HL-60 (cell line): Measurements from ENCODE around the gene PGAP3.

Experiments
- DNase-seq, 2 experiments: peaks; one replicate each; pipeline ENCODE4 v3.0.0-alpha.2; 2010 to 2020; ENCODE audit warnings: low read depth in 1 of 2, low spot score in 1 of 2
- H3K27ac ChIP-seq: fragments of 250-450 bp; sonication (Bioruptor Pico); replicated peaks from 2 replicates; pipeline ENCODE4 v1.5.1; 2020; ENCODE audit warnings: mild to moderate bottlenecking, moderate library complexity
- H3K27me3 ChIP-seq: fragments of 250-450 bp; sonication (Bioruptor Pico); 2 replicates; pipeline ENCODE4 v1.5.1; 2021; ENCODE audit warnings: mild to moderate bottlenecking, moderate library complexity; ENCODE audit not compliant: insufficient read depth, poor library complexity, severe bottlenecking
- H3K4me3 ChIP-seq: replicated peaks from 2 replicates; pipeline ENCODE4 v1.5.1; 2011; ENCODE audit warnings: mild to moderate bottlenecking, control low read depth, low read length; ENCODE audit not compliant: insufficient read depth
- GABPA ChIP-seq: IDR thresholded peaks from 2 replicates; pipeline ENCODE4 v1.6.1; 2012; ENCODE audit warnings: low read depth
- POLR2AphosphoS5 ChIP-seq: IDR thresholded peaks from 2 replicates; pipeline ENCODE4 v1.6.1; 2012; ENCODE audit warnings: low read depth
- SPI1 ChIP-seq: IDR thresholded peaks from 2 replicates; pipeline ENCODE4 v1.6.1; 2012; ENCODE audit warnings: low read depth, mild to moderate bottlenecking, borderline replicate concordance
- TF ChIP-seq, protein P1 (sequence below): IDR thresholded peaks from one replicate; pipeline ENCODE4 v1.5.1; 2011; ENCODE audit warnings: low read length, control low read depth, inconsistent platforms; ENCODE audit not compliant: insufficient read depth
- TF ChIP-seq, protein P2 (sequence below): IDR thresholded peaks from 2 replicates; pipeline ENCODE4 v1.6.1; 2012; ENCODE audit warnings: low read depth; ENCODE audit not compliant: insufficient replicate concordance

Gene PGAP3

DNA sequence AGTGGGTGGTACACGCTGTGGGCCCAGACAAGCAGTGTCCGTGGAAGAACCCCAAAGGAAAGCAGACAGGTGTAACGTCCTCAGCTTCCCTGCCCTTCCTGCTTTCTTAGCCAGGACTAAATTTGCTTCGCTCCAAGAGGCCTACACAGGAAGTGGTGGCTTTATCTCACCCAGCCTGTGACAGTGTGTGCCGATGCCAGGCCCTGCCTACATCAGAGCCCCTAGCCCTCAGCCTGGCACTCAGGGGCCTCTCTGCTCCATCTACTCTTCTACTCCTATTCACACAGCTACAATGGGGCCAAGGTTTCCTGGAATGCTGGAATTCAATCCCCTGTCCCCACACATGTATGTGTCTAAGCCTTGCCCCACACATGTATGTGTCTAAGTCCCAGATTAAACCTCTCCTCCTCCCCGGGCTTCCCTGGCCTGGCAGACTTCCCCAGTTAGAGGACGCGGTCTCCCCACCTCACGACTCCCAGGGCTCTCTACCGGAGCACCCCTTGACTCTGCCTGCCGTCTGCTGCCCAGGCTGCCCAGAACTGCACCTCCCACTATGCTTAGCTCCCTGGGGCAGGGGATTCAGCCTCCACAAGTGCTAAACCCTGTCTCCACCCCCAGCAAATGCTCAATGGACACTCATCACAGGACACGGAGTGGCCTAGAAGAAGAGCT is 8.2 kb downstream of the PGAP3 start:
- no peak for DNase-seq
- Histone ChIP-seq H3K27ac (no peak overlapping the region), H3K27me3 (no peaks in the 10 kb centered on the region), H3K4me3 (no peak overlapping the region)
- TF ChIP-seq SPI1 (no peak), POLR2AphosphoS5 (no peak), GABPA (no peak)
- TF ChIP-seq, protein P1, sequence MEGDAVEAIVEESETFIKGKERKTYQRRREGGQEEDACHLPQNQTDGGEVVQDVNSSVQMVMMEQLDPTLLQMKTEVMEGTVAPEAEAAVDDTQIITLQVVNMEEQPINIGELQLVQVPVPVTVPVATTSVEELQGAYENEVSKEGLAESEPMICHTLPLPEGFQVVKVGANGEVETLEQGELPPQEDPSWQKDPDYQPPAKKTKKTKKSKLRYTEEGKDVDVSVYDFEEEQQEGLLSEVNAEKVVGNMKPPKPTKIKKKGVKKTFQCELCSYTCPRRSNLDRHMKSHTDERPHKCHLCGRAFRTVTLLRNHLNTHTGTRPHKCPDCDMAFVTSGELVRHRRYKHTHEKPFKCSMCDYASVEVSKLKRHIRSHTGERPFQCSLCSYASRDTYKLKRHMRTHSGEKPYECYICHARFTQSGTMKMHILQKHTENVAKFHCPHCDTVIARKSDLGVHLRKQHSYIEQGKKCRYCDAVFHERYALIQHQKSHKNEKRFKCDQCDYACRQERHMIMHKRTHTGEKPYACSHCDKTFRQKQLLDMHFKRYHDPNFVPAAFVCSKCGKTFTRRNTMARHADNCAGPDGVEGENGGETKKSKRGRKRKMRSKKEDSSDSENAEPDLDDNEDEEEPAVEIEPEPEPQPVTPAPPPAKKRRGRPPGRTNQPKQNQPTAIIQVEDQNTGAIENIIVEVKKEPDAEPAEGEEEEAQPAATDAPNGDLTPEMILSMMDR, result no peak
- TF ChIP-seq, protein P2, sequence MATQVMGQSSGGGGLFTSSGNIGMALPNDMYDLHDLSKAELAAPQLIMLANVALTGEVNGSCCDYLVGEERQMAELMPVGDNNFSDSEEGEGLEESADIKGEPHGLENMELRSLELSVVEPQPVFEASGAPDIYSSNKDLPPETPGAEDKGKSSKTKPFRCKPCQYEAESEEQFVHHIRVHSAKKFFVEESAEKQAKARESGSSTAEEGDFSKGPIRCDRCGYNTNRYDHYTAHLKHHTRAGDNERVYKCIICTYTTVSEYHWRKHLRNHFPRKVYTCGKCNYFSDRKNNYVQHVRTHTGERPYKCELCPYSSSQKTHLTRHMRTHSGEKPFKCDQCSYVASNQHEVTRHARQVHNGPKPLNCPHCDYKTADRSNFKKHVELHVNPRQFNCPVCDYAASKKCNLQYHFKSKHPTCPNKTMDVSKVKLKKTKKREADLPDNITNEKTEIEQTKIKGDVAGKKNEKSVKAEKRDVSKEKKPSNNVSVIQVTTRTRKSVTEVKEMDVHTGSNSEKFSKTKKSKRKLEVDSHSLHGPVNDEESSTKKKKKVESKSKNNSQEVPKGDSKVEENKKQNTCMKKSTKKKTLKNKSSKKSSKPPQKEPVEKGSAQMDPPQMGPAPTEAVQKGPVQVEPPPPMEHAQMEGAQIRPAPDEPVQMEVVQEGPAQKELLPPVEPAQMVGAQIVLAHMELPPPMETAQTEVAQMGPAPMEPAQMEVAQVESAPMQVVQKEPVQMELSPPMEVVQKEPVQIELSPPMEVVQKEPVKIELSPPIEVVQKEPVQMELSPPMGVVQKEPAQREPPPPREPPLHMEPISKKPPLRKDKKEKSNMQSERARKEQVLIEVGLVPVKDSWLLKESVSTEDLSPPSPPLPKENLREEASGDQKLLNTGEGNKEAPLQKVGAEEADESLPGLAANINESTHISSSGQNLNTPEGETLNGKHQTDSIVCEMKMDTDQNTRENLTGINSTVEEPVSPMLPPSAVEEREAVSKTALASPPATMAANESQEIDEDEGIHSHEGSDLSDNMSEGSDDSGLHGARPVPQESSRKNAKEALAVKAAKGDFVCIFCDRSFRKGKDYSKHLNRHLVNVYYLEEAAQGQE, result no peak

DNA sequence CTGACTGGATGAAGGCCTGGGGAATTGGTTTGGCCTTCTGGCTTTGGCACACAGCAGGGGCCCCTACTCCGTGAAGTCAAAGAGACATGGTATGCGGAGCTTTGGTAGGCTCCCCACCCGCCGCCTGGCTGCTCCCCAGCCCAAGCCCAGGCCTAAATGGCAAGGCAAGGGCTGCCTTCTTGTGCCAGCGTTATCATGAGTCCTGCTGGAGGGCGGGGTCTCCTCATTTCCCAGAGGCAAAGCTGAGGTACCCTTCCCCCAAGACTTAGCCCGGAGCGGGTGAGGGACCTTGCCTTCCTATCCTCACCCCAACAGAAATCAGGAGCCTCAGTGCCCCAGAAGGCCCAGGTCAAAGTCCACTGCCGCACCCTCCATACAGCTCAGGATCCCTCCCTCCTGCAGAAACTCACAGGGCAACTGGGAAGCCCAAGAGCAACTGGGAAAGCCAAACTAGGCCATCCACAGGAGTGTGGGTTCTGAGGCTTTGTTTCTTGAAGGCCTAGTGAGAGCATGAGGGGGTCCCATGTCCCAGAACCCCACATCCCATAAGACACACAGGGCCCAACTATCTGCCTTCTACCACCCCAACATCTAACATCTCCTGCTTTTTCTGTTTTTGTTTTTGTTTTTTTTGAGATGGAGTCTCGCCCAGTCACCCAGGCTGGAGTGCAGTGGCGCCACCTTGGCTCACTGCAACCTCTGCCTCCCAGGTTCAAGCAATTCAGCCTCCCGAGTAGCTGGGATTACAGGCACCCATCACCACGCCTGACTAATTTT is 9.3 kb downstream of the PGAP3 start:
- DNase-seq, result no peak
- no peak overlapping the region for H3K4me3 ChIP-seq
- no peak overlapping the region for H3K27ac ChIP-seq
- no peaks in the 10 kb centered on the region for H3K27me3 ChIP-seq
- no peak for TF ChIP-seq SPI1
- TF ChIP-seq, protein P1, result no peak
- no peak for TF ChIP-seq POLR2AphosphoS5
- TF ChIP-seq, protein P2, result no peak
- TF ChIP-seq GABPA, result no peak

DNA sequence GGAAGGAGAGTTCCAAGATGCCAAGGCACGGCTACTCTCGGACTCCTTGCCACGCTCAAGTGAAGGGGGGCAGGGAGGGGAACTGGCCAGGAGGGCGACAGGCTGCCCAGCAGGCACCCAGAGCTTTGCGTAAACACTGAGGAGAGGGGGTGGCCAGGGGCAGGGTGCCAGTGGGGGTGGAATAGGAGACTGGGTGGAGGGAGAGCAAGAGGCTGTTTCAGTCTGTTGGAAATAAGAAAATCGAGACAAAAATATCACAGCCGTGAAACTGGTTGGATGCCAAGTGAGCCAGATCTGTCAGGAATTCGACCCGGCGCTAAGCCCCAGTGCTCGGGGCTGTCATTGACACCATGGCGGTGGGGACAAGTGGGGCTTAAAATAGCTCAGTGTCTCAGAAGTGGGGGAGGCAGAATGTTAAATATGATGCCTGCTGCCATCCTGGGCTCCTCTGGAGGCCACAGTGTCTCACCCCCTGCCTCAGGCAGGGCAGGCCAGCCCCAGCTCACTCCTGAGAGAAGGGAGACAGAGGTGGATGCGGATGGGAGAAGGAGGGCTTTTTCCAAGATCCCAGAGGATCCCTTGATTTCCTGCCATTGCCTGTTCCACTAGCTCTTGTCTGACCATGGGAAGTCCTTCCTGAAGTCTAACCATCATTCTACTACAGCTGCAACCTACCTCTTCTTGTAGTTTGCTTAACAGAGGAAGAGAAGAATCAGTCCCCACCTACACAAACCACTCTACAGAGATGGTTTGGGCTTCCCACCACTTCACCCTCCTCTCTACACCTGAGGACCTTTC is 10.1 kb downstream of the PGAP3 start:
- Histone ChIP-seq H3K4me3 (no peak overlapping the region), H3K27me3 (no peaks in the 10 kb centered on the region), H3K27ac (no peak overlapping the region)
- TF ChIP-seq SPI1 (no peak), POLR2AphosphoS5 (no peak)
- no peak for DNase-seq

DNA sequence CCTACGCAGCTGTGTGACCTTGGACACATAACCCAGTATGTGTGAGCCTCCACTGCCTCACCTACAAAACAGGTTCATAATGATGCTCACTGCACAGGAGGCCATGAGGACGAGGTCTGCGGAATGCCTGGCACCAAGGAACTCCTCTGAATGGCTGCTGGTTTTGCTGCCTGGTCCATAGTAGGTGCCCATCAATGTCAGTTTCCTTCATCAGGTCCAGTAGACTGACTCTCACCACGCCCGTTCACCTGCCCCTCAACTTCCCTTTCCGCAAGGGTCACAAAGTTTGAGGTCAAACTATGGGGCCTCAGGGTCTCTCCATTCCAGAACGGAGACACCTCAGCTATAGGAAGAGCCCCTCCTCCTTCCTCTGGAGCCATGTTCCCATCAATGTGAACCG is 10.8 kb downstream of the PGAP3 start:
- no peak overlapping the region for H3K27ac ChIP-seq
- TF ChIP-seq POLR2AphosphoS5, result no peak
- TF ChIP-seq, protein P2, result no peak
- TF ChIP-seq, protein P1, result no peak
- no peak for TF ChIP-seq SPI1
- no peak for TF ChIP-seq GABPA
- H3K27me3 ChIP-seq, result no peaks in the 10 kb centered on the region
- no peak for DNase-seq
- H3K4me3 ChIP-seq, result no peak overlapping the region
